Measurements from ENCODE around the gene TJAP1.
"Not testable (repeated sequence)": the region's sequence is repeated elsewhere in the genome, so short reads cannot be mapped to it uniquely, and the experiment has no call there.

TJAP1 gene

GRCh38 chr6:43497129-43497396, 19.7 kb downstream of the TJAP1 start:
- Histone ChIP-seq H3K79me2 (ENCODE audit: insufficient read depth, low read length) (peaks cover 13% of the 10 kb centered on the region; the same call in 1 of the 2 replicates), H3K9me3 (ENCODE audit: insufficient read depth, low read length, severe bottlenecking) (no peaks in the 10 kb centered on the region), H4K20me1 (ENCODE audit: insufficient read depth, low read length) (peaks cover 26% of the 10 kb centered on the region), H3K4me1 (ENCODE audit: insufficient read depth, low read length) (no peaks in the 10 kb centered on the region), H3K27me3 (ENCODE audit: insufficient read depth, low read length, poor library complexity) (no peaks in the 10 kb centered on the region), H3K9ac (ENCODE audit: low read depth, low read length) (no peak overlapping the region), H2AFZ (ENCODE audit: low read depth, low read length) (no peak overlapping the region), H3K4me3 (ENCODE audit: low read depth in 1 of 2, low read length in 2 of 2) (no peak overlapping the region), H3K27ac (ENCODE audit: low read length) (no peak overlapping the region), H3K4me2 (ENCODE audit: insufficient read depth, low read length) (no peak overlapping the region), H3K36me3 (ENCODE audit: insufficient read depth, low read length) (peaks cover 48% of the 10 kb centered on the region)
- no peak for TF ChIP-seq EZH2 (IDR thresholded peaks at IDR 0.05; ENCODE audit: borderline replicate concordance, low read depth, low read length, severe bottlenecking)
- TF ChIP-seq, protein P1, sequence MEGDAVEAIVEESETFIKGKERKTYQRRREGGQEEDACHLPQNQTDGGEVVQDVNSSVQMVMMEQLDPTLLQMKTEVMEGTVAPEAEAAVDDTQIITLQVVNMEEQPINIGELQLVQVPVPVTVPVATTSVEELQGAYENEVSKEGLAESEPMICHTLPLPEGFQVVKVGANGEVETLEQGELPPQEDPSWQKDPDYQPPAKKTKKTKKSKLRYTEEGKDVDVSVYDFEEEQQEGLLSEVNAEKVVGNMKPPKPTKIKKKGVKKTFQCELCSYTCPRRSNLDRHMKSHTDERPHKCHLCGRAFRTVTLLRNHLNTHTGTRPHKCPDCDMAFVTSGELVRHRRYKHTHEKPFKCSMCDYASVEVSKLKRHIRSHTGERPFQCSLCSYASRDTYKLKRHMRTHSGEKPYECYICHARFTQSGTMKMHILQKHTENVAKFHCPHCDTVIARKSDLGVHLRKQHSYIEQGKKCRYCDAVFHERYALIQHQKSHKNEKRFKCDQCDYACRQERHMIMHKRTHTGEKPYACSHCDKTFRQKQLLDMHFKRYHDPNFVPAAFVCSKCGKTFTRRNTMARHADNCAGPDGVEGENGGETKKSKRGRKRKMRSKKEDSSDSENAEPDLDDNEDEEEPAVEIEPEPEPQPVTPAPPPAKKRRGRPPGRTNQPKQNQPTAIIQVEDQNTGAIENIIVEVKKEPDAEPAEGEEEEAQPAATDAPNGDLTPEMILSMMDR (IDR thresholded peaks at IDR 0.05; ENCODE audit: borderline replicate concordance, extremely low read depth, low read length, poor library complexity, severe bottlenecking): no peak
- no peak for ATAC-seq (ENCODE audit: insufficient read depth, low read depth)
- DNase-seq: no peak

DNA sequence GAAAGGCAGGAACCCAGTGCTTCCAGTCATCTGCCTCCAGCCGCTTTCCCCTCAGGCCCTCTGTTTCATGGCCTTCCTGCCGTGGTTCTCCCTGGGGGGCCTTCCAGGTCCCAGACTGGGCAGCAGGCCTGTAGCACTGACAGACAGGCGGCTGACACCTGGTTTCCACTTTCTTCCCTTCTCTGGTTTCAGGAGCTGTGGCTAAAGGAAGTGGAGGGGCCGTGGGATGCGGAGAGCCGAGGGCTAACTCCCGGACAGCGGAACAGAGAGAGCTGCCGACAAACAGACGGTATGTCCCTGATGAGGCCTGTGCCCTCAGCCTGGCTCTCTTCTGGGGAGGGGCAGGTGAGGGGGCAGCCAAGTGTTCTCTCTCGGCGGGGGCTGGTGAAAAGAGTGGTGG, 20.3 kb downstream of the TJAP1 start:
- DNase-seq (no peak), ATAC-seq (ENCODE audit: insufficient read depth, low read depth) (no peak)
- H3K4me3 ChIP-seq (ENCODE audit: low read depth in 1 of 2, low read length in 2 of 2): no peak overlapping the region
- H3K9ac ChIP-seq (ENCODE audit: low read depth, low read length): no peak overlapping the region
- no peak overlapping the region for H2AFZ ChIP-seq (ENCODE audit: low read depth, low read length)
- no peak overlapping the region for H3K27ac ChIP-seq (ENCODE audit: low read length)
- peaks cover 9% of the 10 kb centered on the region; the same call in 1 of the 2 replicates for H3K79me2 ChIP-seq (ENCODE audit: insufficient read depth, low read length)
- no peaks in the 10 kb centered on the region for H3K4me1 ChIP-seq (ENCODE audit: insufficient read depth, low read length)
- H3K4me2 ChIP-seq (ENCODE audit: insufficient read depth, low read length): no peak overlapping the region
- H3K27me3 ChIP-seq (ENCODE audit: insufficient read depth, low read length, poor library complexity): no peaks in the 10 kb centered on the region
- peaks cover 21% of the 10 kb centered on the region for H4K20me1 ChIP-seq (ENCODE audit: insufficient read depth, low read length)
- peaks cover 54% of the 10 kb centered on the region for H3K36me3 ChIP-seq (ENCODE audit: insufficient read depth, low read length)
- no peak for TF ChIP-seq EZH2 (IDR thresholded peaks at IDR 0.05; ENCODE audit: borderline replicate concordance, low read depth, low read length, severe bottlenecking)
- TF ChIP-seq, protein P1 (IDR thresholded peaks at IDR 0.05; ENCODE audit: borderline replicate concordance, extremely low read depth, low read length, poor library complexity, severe bottlenecking): no peak
- no peaks in the 10 kb centered on the region for H3K9me3 ChIP-seq (ENCODE audit: insufficient read depth, low read length, severe bottlenecking)

DNA sequence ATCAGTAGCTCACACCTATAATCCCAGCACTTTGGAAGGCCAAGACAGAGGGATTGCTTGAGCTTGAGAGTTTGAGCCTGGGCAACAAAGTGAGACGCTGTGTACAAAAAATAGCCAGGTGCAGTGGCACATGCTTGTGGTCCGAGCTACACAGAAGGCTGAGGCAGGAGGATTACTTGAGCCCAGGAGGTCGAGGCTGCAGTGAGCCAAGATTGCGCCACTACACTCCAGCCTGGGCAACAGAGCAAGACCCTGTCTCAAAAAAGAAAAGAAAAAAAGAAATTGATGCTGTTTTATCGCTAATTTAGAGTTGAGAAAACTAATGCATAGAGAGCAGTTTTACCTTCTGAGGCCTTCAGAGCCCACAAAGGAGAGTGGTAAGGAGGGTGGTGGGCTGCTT, 20.9 kb downstream of the TJAP1 start:
- not testable (repeated sequence) for H3K4me1 ChIP-seq (ENCODE audit: insufficient read depth, low read length); H2AFZ ChIP-seq (ENCODE audit: low read depth, low read length); H3K79me2 ChIP-seq (ENCODE audit: insufficient read depth, low read length); H3K9me3 ChIP-seq (ENCODE audit: insufficient read depth, low read length, severe bottlenecking); DNase-seq; H3K4me3 ChIP-seq (ENCODE audit: low read depth in 1 of 2, low read length in 2 of 2); H3K4me2 ChIP-seq (ENCODE audit: insufficient read depth, low read length); ATAC-seq (ENCODE audit: insufficient read depth, low read depth); H3K27ac ChIP-seq (ENCODE audit: low read length); H3K9ac ChIP-seq (ENCODE audit: low read depth, low read length); H3K27me3 ChIP-seq (ENCODE audit: insufficient read depth, low read length, poor library complexity)
- Histone ChIP-seq H3K36me3 (ENCODE audit: insufficient read depth, low read length) (peaks cover 60% of the 10 kb centered on the region), H4K20me1 (ENCODE audit: insufficient read depth, low read length) (peaks cover 21% of the 10 kb centered on the region)

- Histone ChIP-seq H3K36me3 (ENCODE audit: insufficient read depth, low read length) (peaks cover 66% of the 10 kb centered on the region), H3K27me3 (ENCODE audit: insufficient read depth, low read length, poor library complexity) (no peaks in the 10 kb centered on the region), H4K20me1 (ENCODE audit: insufficient read depth, low read length) (peaks cover 17% of the 10 kb centered on the region)
These were observed 21.9 kb downstream of the TJAP1 start for GRCh38 chr6:43499028-43499815.

More at GRCh38 chr6:43499028-43499815, 21.9 kb downstream of the TJAP1 start:
- Histone ChIP-seq H3K9me3 (ENCODE audit: insufficient read depth, low read length, severe bottlenecking) (no peaks in the 10 kb centered on the region), H3K4me2 (ENCODE audit: insufficient read depth, low read length) (no peak overlapping the region), H3K4me1 (ENCODE audit: insufficient read depth, low read length) (no peaks in the 10 kb centered on the region), H3K79me2 (ENCODE audit: insufficient read depth, low read length) (peaks cover 5% of the 10 kb centered on the region; the same call in 1 of the 2 replicates), H2AFZ (ENCODE audit: low read depth, low read length) (no peak overlapping the region), H3K4me3 (ENCODE audit: low read depth in 1 of 2, low read length in 2 of 2) (no peak overlapping the region), H3K27ac (ENCODE audit: low read length) (no peak overlapping the region), H3K9ac (ENCODE audit: low read depth, low read length) (no peak overlapping the region)
- DNase-seq (no peak), ATAC-seq (ENCODE audit: insufficient read depth, low read depth) (no peak)
- TF ChIP-seq, protein P1 (IDR thresholded peaks at IDR 0.05; ENCODE audit: borderline replicate concordance, extremely low read depth, low read length, poor library complexity, severe bottlenecking): no peak
- TF ChIP-seq EZH2 (IDR thresholded peaks at IDR 0.05; ENCODE audit: borderline replicate concordance, low read depth, low read length, severe bottlenecking): no peak

Measured in DND-41 (cell line).